M059J (cell line): ENCODE measurements around the gene GLS. TPM values are rescaled to one million over a fixed set of nuclear protein-coding genes. Genes with fewer than 3 reads are reported as not detected.

Experiments used
- DNase-seq: peaks from one replicate; pipeline ENCODE4 v3.0.0-alpha.2; 2012; ENCODE audit warnings: low read depth
- total RNA-seq: library from RNA; depleted of rRNA; stranded (reverse); fragments of >200 nt; shearing (Covaris generic); gene quantifications from 2 replicates; pipeline ENCODE4 v1.2.3, GENCODE V29; 2014; rRNA removed

The GLS gene
- total RNA-seq, 1 experiment from 2014 or later, result 87.7 TPM

- DNase-seq, result no peak
Observed at GRCh38 chr2:191012845-191013681, 132.4 kb downstream of the GLS start.

- no peak for DNase-seq
Observed at GRCh38 chr2:191013682-191013931, 133.0 kb downstream of the GLS start.

- DNase-seq, result peak; percentile 89
Observed at GRCh38 chr2:191013932-191014652, 133.5 kb downstream of the GLS start, which contains the start of gene STAT1. TSS of gene STAT1 (minus strand) at chr2:191014171. CDS start at chr2:191010003, 4,168 bp downstream.

- no peak for DNase-seq
Observed at GRCh38 chr2:191014653-191015020, 134.0 kb downstream of the GLS start.

Other genes starting within 250 kb of the GLS start
- 24.1 and 32.1 TPM in 2 replicates for gene NAB1, start 231.7 kb upstream of the GLS start, total RNA-seq
- 386 and 537 TPM in 2 replicates for gene STAT1, start 133.3 kb downstream of the GLS start, total RNA-seq